Stimulated activated naive CD4-positive, alpha-beta T cell treated with Interleukin-2 at 50 U/mL for 16 hours (primary cell): ENCODE measurements around the gene PHTF2.

Experiments used
- DNase-seq: peaks from one replicate; lab custom pipeline; 2025; lab: John Stamatoyannopoulos, UW

The PHTF2 gene

DNA sequence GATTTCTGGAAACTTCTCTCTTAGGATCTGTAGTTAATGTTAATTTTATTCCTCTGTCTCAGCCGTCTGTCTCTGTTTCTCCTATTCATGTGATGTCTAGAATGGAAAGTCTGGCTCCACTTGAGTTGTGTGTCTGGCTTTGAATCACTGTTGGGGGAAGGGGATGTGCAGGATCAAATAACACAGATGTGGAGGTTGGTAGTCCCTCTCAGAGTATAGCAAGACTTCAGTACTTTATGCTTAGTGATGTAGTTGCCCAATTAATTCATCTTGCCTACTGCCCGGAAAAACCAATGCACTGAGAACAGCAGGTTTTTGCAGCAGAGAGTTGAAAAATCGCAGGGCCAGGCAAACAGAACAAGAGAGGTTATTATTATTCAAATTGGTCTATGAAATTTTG, 79.2 kb downstream of the PHTF2 start:
- DNase-seq: no peak

- no peak for DNase-seq
Observed at GRCh38 chr7:77878500-77878899, 79.9 kb downstream of the PHTF2 start.

- DNase-seq: no peak
Observed at GRCh38 chr7:77879272-77879671, 80.7 kb downstream of the PHTF2 start.

GRCh38 chr7:77881871-77882270, 83.3 kb downstream of the PHTF2 start:
- DNase-seq: no peak

DNA sequence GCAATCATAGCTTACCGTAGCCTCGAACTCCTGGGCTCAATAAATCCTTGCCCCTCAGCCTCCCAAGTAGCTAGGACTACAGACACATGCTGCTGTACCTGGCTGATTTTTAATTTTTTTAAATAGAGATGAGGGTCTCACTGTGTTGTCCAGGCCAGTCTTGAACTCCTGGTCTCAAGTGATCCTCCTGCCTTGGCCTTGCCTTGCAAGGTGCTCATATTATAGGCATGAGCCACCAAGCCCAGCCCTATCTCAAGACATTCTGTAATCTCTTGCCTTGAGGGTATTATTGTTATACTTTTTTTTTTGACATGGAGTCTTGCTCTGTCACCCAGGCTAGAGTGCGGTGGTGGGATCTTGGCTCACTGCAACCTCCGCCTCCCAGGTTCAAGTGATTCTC, 86.6 kb downstream of the PHTF2 start:
- DNase-seq: no peak

DNA sequence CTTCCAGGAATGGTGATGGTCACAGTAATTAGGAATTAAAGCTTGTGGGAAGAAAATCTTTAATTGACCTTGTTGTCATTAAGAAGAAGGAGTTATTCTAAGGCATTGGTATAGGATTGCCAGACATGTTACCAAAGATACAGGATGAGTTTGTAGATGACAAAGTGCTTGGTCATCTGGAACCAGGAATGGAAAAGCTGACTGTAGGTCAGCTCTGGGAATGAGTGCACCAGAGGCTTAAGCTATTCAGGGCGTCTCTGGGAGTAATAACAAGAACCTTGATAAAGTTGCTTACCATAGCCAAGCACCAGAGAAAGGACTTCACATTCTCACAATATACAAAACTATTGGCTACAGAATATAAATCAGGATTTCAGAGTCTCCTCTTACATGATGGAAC, 89.0 kb downstream of the PHTF2 start:
- no peak for DNase-seq

DNA sequence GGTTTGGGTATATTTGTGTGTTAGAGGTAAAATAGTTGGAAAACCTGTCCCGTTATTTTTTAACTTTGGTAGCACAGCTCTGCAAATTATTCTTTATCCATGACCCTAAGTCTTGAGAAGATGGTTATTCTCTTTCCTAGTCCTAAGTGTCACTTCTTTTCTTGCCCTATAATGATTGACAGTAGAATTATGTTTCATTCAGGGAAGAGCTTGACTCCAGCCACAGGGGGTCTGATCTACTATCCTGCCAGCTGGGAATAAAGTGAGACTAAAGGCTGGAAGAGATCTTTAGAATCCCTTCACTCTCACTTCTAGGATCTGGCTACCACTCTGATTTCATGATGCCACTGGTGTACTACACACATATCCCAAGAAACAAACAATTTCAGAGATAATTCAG, 90.4 kb downstream of the PHTF2 start:
- no peak for DNase-seq

DNA sequence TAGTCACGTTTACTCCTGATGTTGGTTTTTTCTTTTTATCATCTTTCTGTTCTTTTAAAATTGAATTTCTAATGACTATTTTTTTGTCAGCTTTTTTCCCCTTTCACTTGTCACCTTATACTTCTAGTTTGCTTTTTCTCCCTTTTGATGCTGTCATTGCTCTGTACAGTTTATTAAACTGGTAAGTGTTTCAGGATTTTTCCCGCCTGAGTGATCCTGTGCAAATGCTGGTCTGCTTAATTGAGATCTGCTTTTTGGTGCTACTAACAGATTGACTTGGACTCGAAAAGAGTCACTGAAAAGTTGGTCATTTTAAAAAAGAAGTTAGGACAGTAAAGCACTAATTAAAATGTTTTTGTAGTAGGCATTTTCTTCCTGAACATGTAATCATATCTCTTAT, 95.2 kb downstream of the PHTF2 start:
- DNase-seq: no peak

DNA sequence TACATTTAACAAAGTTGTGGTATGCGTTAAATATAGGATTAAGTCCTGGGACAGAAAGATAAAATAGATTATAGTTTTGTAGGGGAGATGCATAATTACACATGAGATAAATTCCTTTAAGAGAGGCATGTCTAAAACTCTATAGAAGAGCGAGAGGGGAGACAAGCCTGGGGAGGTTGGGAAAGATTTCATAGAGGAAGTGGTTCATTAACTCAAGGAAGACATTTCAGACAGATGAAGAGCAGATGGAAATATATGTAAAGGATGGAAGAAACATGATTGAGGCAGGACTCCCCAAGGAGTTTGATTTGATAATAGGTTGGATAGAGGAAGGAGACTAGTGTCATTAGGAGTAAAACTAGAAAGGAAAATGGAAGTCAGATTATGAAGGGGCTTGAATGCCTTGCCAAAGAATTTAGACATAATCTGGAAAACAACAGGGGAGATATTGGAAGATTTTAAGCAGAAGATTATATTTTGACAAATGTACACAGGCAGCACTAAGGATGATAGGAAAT, 96.1 kb downstream of the PHTF2 start:
- no peak for DNase-seq

DNA sequence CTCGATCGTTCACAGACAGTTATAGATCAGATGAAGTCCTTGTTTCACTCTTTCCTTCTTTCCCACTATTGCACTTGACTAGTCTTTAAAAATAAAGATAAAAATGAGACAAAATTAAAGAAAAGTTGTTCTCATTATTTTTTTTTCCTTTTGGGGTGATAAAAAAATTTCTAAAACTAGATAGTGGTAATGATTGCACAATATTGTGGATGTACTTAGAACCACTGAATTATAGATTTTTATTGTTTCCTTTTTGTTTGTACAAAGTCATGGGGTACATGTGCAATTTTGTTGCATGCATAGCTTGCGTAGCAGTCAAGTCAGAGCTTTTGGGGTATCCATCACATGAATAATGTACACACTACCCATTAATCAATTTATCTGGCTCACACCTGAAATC, 97.3 kb downstream of the PHTF2 start:
- no peak for DNase-seq

GRCh38 chr7:77897004-77897547, 98.5 kb downstream of the PHTF2 start:
- no peak for DNase-seq

DNA sequence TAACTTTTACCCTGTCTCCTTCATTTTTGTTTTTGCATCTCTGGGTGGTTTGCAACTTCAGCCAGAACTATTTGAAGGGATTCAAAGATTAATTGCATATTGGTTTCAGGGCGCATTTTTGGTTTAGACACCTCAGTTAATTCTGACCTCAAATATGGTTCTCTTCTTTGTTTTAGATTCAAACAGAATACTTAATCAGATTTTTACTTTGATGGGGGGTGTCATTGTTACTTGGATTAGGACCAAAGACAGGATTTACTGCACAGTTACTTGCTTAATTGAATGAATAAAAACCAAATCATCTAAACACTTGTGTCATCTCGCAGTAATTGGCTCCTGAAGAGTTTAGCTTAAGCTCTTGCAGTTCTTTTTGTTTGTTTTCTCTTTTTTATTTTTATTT, 100.9 kb downstream of the PHTF2 start:
- DNase-seq: no peak

GRCh38 chr7:77903597-77903996, 105.0 kb downstream of the PHTF2 start:
- peak; percentile 1 for DNase-seq

- DNase-seq: no peak
Observed at GRCh38 chr7:77904252-77904651, 105.7 kb downstream of the PHTF2 start.

GRCh38 chr7:77907281-77907680, 108.7 kb downstream of the PHTF2 start:
- DNase-seq: no peak

GRCh38 chr7:77908664-77909063, 110.1 kb downstream of the PHTF2 start:
- DNase-seq: no peak

- no peak for DNase-seq
Observed at GRCh38 chr7:77910124-77910523, 111.6 kb downstream of the PHTF2 start.

DNA sequence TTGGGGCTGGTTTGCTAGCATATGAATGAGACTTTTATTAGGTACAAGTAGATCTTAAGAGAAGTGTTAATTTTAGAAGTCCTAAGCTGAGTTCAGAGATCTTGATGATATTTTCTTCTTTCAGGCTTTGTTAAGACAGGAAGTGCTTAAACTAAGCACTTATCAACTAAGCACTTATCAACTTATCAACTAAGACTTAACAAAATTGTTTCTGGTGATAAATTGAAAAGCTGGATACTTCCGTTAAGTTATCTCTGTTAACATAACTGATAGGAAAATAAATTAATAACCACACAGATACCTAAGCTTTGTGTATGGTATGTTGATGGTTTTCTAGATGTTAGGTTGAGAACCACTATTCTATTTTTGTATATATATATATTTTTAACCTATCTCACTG, 113.7 kb downstream of the PHTF2 start:
- DNase-seq: no peak

DNA sequence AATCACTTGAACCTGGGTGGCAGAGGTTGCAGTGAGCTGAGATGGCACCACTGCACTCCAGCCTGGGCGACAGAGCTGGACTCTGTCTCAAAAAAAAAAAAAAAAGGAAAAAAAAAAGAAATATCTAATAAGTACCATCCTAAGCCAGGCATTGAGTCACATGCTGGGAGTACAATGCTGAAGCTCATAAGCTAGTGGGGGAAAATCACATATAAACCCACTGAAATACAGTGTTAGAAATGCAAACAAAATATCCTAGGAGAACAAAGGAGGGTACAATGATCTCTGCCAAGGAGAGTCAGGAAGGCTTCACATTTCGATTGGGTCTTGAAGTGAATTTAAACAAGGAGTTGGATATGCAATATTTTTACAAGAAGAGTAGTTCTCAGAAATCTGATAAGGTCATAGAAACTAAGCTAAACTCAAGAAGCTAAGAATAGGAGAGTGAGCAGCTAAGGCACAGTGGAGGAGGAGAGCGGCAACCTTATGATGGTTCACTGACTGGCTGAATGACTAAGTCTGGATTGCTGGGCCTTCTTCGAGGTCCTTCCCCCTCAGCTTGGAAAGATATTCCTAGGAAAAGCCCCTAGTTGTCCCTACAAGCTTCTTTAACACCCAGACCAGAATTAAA, 115.5 kb downstream of the PHTF2 start:
- DNase-seq: no peak

DNA sequence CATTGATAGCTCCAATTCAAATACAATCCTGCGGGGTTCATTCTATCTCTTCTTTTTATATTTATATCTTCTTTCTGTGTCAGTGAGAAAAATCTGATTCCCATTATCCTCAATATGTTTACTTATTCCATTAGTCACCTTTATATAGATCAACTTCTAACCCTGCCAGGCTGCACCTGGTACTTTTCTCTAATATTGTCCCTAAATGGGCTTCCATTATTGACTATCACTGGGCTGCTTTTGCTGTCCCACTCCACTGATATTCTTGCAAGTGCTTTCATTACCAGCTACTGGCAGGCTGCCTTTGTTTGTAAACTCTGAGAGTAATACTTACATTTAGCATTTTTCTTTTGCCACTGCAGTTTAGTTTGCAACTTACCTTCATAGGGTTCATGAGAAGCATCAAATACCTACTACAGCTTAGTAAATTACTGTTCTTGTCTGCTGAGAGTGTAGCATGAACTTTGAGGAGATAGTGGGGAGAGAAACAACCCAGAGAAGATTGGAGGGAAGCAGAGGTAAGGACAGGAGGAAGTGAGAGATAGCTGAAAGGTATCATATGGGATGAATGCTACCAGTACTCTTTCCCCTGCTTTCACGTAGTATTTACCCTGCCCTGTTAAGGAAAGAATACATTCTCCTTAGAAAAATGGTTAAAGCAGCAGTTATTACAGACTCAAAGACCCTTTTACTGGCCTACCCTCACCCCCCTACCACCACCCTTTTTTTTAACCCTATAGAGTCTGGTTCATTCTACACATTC, 119.1 kb downstream of the PHTF2 start:
- no peak for DNase-seq

- no peak for DNase-seq
Observed at GRCh38 chr7:77918676-77919075, 120.1 kb downstream of the PHTF2 start.

DNA sequence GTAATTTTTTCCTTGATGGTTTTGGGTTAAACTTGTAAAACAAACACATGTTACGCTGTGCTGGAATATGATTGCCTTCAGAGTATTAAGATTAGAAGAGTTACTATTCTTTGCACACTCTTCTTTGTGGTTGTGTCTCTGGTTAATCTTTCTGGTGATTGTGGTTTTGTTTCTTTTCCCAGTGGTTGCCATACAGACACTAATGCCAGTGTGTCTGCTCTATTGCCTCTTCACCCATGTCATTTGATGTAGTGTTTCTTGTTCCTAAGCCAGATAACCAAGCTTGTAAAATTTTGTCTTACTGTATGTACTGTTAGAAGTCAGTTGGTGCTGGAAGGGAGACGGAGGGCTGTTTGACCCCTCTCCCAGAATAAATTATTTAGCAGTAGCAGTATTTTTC, 124.8 kb downstream of the PHTF2 start:
- no peak for DNase-seq

DNA sequence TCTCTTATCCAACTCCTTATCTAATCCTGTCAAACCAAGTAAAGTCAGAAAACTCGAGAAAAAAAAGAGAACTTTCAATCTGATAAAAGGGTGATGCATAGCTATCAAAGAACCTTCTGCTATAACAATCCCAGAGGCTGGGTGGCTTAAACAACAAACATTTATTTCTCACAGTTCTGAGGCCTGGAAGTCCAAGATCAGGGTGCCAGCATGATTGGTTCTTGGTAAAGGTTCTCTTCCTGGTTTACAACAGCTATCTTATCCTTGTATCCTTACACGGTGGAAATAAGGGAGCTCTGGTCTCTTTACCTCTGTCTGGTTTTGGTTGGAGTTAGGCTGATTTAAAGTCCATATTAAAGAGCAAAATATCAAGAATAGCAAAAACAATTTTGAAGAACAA, 131.9 kb downstream of the PHTF2 start:
- DNase-seq: no peak
